Heart left ventricle (tissue), 16 donors: Measurements from ENCODE around the gene TNFSF11. TPM values are rescaled to one million over a fixed set of nuclear protein-coding genes. Genes with fewer than 3 reads are reported as not detected.

Source experiments
- ATAC-seq, 4 donors: fragments of 200-7000 bp; cut with Tn5 transposase; one replicate each; pipeline ENCODE4 v1.9.1; 2020 to 2022; ENCODE audit warnings: moderate library complexity in 4 of 4, mild to moderate bottlenecking in 3 of 4, moderate number of reproducible peaks in 1 of 4
- DNase-seq, 5 donors: peaks; one replicate each; pipeline ENCODE4 v3.0.0-alpha.2; 2020
- H3K27ac ChIP-seq, 12 donors: fragments of 200-600 bp; sonication (generic) in 4 of 12; one replicate each; pipeline versions ENCODE4 v1.5.0 to v1.8.0; 2016 to 2022; ENCODE audit warnings: mild to moderate bottlenecking in 2 of 12
- H3K27me3 ChIP-seq, 9 donors: fragments of 200-600 bp; sonication (generic) in 2 of 9; one replicate each; pipeline versions ENCODE4 v1.5.1 to v1.8.0; 2016 to 2022; ENCODE audit warnings: mild to moderate bottlenecking in 3 of 9
- H3K36me3 ChIP-seq, 9 donors: fragments of 200-600 bp; sonication (generic) in 2 of 9; one replicate each; pipeline versions ENCODE4 v1.5.0 to v1.8.0; 2018 to 2022; ENCODE audit warnings: mild to moderate bottlenecking in 2 of 9
- H3K4me1 ChIP-seq, 12 donors: fragments of 200-600 bp; sonication (generic) in 4 of 12; one replicate each; pipeline versions ENCODE4 v1.5.0 to v1.8.0; 2016 to 2022; ENCODE audit warnings: mild to moderate bottlenecking in 3 of 12
- H3K4me3 ChIP-seq, 12 donors: fragments of 200-600 bp; sonication (generic) in 4 of 12; one replicate each; pipeline versions ENCODE4 v1.5.0 to v1.8.0; 2017 to 2022; ENCODE audit warnings: mild to moderate bottlenecking in 9 of 12, moderate library complexity in 4 of 12
- H3K9me3 ChIP-seq, 12 donors: fragments of 200-600 bp; sonication (generic) in 4 of 12; one replicate each; pipeline versions ENCODE4 v1.5.0 to v1.8.0; 2016 to 2022; ENCODE audit warnings: mild to moderate bottlenecking in 1 of 12
- POLR2A ChIP-seq, 2 donors: fragments of 450-650 bp; IDR thresholded peaks; one replicate each; pipeline ENCODE4 v1.6.1; 2017; ENCODE audit warnings: antibody characterized with exemption in 2 of 2, mild to moderate bottlenecking in 2 of 2, moderate library complexity in 2 of 2
- WGBS, 4 donors: extraction: QIAGEN DNeasy Blood & Tissue Kit in 2 of 4; methylation state at CpG; one replicate each; pipeline versions ENCODE4 v1.1.5 to v1.1.7; 2013 to 2018; 5-methylcytosine and 5-hydroxymethylcytosine counted together
- intact Hi-C, 10 donors: fragments of 100-400 bp; cut with DNase I; formaldehyde crosslinking; loops; one replicate each; pipeline versions ENCODE4 v1.11.1 to v1.14.2; 2022
- polyA plus RNA-seq, 2 donors: library from polyadenylated mRNA; stranded (reverse); fragments of 200-250 nt; gene quantifications; one replicate each; pipeline ENCODE4 v1.2.3, GENCODE V29; 2013
- total RNA-seq, 9 donors: library from RNA; depleted of rRNA in 2 of 9; stranded (reverse); fragments of >200 nt in 2 of 9; fragmentation: NEBNext Ultra II Directional in 3 of 9; extraction: Animal tissue kit (Norgen Biotek cat#: 25700) in 3 of 9; gene quantifications; one replicate each; pipeline versions ENCODE4 v1.1.0 to v1.2.4, GENCODE V29; 2016 to 2023
- TF ChIP-seq, protein P1 (sequence below), 12 donors: fragments of 200-600 bp; sonication (generic) in 4 of 12; IDR thresholded peaks; one replicate each; pipeline versions ENCODE4 v1.5.0 to v1.8.0; 2018 to 2022; ENCODE audit warnings: antibody characterized with exemption in 12 of 12, mild to moderate bottlenecking in 5 of 12
- donor health status: ischemic (EF 13 %, LVEDD 7.1; RV severe dilation, severe dysfunction).
- donor health status: healthy with polysubstance abuse.
- donor health status: DM: no; HTN: yes; CAD: no.
- donor health status: DM: no; HTN: no; CAD: no.
- donor health status: ischemic (EF 25% LVEDD 6.9; RV normal size, moderate dysfunction).
- donor health status: ischemic (EF 25% LVEDD 5.7; RV mildly dilated, moderate dysfunction).
- donor health status: healthy.
- donor health status: DM: yes; HTN: yes; CAD: no.
- donor health status: ischemic (EF 35%, LVEDD 5.7; RV mildly dilated, moderate dysfunction).
- donor health status: nonischemic (EF 11% LVEDD 7.7; RV severe dilation, severe dysfunction).
- donor health status: DM: yes; HTN: yes; CAD: no.
- donor health status: PGD.
- donor health status: ischemic (EF 29% LVEDD 5.4; RV normal size, mild dysfunction).
- donor health status: nonischemic (EF 23%, LVEDD 6.1; RV moderate dilation, normal function).

TNFSF11 gene
- total and polyA plus RNA-seq, 11 donors = not detected

DNA sequence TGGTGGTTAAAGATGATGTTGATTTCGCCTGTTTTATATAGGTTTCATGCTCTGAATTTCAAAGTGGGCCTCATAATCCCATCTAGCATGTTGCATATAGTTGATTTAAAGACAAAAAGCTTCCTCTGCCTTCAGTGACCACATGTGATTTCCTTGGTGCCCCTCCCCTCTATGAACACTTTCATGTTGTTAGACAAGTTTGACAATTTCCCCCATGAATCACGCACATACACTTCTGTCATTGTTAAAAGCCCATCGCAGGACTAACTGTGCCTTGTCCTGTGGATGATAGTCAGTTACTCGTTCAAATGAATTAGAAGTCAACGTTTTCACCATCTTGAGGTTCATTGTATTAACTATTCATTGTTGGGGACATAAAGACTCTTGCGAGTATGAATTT lies 6.7 kb downstream of the TNFSF11 start:
- H3K27me3 ChIP-seq = peaks cover 0 to 55% (median 12%) of the 10 kb centered on the region in 9 donors
- intact Hi-C loops = no loop called here
- no peaks in the 10 kb centered on the region for H3K9me3 ChIP-seq
- ATAC-seq (no peak), DNase-seq (no peak)
- no peak overlapping the region for H3K27ac ChIP-seq
- no peak for TF ChIP-seq POLR2A (IDR thresholded peaks at IDR 0.05)
- TF ChIP-seq, protein P1, sequence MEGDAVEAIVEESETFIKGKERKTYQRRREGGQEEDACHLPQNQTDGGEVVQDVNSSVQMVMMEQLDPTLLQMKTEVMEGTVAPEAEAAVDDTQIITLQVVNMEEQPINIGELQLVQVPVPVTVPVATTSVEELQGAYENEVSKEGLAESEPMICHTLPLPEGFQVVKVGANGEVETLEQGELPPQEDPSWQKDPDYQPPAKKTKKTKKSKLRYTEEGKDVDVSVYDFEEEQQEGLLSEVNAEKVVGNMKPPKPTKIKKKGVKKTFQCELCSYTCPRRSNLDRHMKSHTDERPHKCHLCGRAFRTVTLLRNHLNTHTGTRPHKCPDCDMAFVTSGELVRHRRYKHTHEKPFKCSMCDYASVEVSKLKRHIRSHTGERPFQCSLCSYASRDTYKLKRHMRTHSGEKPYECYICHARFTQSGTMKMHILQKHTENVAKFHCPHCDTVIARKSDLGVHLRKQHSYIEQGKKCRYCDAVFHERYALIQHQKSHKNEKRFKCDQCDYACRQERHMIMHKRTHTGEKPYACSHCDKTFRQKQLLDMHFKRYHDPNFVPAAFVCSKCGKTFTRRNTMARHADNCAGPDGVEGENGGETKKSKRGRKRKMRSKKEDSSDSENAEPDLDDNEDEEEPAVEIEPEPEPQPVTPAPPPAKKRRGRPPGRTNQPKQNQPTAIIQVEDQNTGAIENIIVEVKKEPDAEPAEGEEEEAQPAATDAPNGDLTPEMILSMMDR (IDR thresholded peaks at IDR 0.05) = no peak
- H3K4me1 ChIP-seq = peaks cover 0 to under 1% (median 0%) of the 10 kb centered on the region in 12 donors
- WGBS, 4 donors = 66 to 71% (median 70%) methylated on average over 6 of the region's 6 CpGs
- H3K4me3 ChIP-seq = no peak overlapping the region
- H3K36me3 ChIP-seq = no peaks in the 10 kb centered on the region

DNA sequence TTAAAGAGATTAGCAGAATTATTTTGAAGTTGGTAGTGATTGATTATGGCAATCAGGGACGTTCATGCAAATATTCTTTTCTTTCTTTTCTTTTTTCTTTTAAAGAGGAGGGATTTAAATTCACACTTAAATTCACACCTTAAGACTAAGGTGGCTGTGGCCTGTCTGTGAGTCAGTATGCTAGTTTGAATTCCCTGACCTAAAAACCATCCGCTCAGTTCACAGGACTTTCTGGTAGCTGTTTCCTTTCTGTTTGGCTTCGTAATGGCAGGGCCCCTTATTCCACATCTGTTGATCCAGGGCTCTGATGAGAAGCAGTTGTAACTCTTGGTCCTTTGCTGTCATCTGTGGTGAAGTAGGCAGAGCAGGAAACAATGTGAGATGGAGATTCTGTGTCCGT lies 7.5 kb downstream of the TNFSF11 start:
- Histone ChIP-seq H3K4me1 (no peaks in the 10 kb centered on the region), H3K27ac (no peak overlapping the region), H3K4me3 (no peak overlapping the region), H3K27me3 (peaks cover 0 to 49% (median 4%) of the 10 kb centered on the region in 9 donors), H3K9me3 (no peaks in the 10 kb centered on the region), H3K36me3 (no peaks in the 10 kb centered on the region)
- DNase-seq = no peak
- intact Hi-C loops = no loop called here
- TF ChIP-seq, protein P1 (IDR thresholded peaks at IDR 0.05) = no peak
- TF ChIP-seq POLR2A (IDR thresholded peaks at IDR 0.05) = no peak
- WGBS, 4 donors = 69 to 76% (median 72%) methylated on average over 4 of the region's 4 CpGs
- no peak for ATAC-seq

DNA sequence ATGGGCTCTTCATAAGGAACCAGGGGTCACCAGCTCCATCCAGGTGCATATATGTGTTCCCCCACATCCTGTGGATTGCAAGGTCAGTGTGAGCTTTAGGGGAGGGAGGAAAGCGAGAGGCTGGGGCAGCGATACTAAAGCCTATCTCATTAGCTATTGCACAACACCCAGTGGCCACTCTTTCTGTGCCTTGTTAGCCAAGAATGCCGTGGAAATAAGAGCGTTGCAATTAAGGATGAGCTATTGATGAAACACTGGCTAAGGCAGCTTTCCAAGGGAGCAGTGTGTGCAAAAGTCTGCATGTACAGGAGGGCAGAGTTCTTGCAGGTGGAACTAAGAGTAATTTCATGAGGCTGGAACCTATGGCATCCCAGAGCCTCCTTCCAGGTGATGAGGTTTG lies 17.6 kb downstream of the TNFSF11 start:
- ATAC-seq (no peak), DNase-seq (no peak)
- no peaks in the 10 kb centered on the region for H3K36me3 ChIP-seq
- H3K4me3 ChIP-seq = no peak overlapping the region
- H3K9me3 ChIP-seq = no peaks in the 10 kb centered on the region
- no peak for TF ChIP-seq POLR2A (IDR thresholded peaks at IDR 0.05)
- TF ChIP-seq, protein P1 (IDR thresholded peaks at IDR 0.05) = no peak
- no peak overlapping the region for H3K27ac ChIP-seq
- H3K4me1 ChIP-seq = no peaks in the 10 kb centered on the region
- intact Hi-C loops = loop anchor here in 8 of 10 donors (5.0 to 10.0 kb wide), 5 partner anchors 223 to 1283 kb away; partner anchors contain the start of genes CCDC122 (in 3 of the 8) and LACC1 (in 3 of the 8)
- H3K27me3 ChIP-seq = peaks cover 0 to 24% (median 0%) of the 10 kb centered on the region in 9 donors
- 83 to 89% (median 86%) methylated on average over 4 of the region's 4 CpGs for WGBS, 4 donors

GRCh38 chr13:42592915-42593900 lies 19.3 kb downstream of the TNFSF11 start:
- 58 to 62% (median 60%) methylated on average over 8 of the region's 8 CpGs for WGBS, 4 donors

More at GRCh38 chr13:42592915-42593900, 19.3 kb downstream of the TNFSF11 start:
- TF ChIP-seq, protein P1 (IDR thresholded peaks at IDR 0.05) = no peak
- TF ChIP-seq POLR2A (IDR thresholded peaks at IDR 0.05) = no peak
- Histone ChIP-seq H3K27me3 (peaks cover 0 to 30% (median 0%) of the 10 kb centered on the region in 9 donors), H3K27ac (no peak overlapping the region), H3K4me1 (no peaks in the 10 kb centered on the region), H3K9me3 (no peaks in the 10 kb centered on the region), H3K36me3 (no peaks in the 10 kb centered on the region), H3K4me3 (no peak overlapping the region)
- DNase-seq (no peak), ATAC-seq (no peak)
- intact Hi-C loops = loop anchor here in 8 of 10 donors (5.0 to 10.0 kb wide), 5 partner anchors 222 to 1282 kb away; partner anchors contain the start of genes CCDC122 (in 3 of the 8) and LACC1 (in 3 of the 8)
